GM19023 (cell line): ENCODE measurements around the gene RASSF1.

Experiments
- ATAC-seq: cut with Tn5 transposase; IDR thresholded peaks from one replicate; pipeline ENCODE4 v1.9.1; 2021; ENCODE audit warnings: mild to moderate bottlenecking, moderate library complexity; ENCODE audit not compliant: unreplicated experiment

The RASSF1 gene

DNA sequence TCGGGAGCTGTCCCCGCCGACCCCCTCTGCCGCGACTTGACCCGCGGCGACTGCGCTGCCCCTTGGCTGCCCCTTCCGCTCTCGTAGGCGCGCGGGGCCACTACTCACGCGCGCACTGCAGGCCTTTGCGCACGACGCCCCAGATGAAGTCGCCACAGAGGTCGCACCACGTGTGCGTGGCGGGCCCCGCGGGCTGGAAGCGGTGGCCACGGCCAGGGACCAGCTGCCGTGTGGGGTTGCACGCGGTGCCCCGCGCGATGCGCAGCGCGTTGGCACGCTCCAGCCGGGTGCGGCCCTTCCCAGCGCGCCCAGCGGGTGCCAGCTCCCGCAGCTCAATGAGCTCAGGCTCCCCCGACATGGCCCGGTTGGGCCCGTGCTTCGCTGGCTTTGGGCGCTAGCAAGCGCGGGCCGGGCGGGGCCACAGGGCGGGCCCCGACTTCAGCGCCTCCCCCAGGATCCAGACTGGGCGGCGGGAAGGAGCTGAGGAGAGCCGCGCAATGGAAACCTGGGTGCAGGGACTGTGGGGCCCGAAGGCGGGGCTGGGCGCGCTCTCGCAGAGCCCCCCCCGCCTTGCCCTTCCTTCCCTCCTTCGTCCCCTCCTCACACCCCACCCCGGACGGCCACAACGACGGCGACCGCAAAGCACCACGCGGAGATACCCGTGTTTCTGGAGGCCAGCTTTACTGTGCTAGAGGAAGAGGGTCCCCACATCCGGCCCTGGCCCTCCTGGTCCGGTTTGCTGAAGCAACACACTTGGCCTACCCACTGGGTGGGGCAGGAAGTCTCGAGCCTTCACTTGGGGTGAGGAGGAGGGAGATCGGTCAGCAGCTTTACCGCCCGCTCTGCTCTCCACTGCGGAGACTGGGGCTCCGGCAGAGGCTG lies at the start of gene RASSF1:
Gene RASSF1 (minus strand): TSS at position 389 of the 882 bp plus-strand sequence. CDS start 31 bp downstream, at position 358.
- no peak for ATAC-seq

DNA sequence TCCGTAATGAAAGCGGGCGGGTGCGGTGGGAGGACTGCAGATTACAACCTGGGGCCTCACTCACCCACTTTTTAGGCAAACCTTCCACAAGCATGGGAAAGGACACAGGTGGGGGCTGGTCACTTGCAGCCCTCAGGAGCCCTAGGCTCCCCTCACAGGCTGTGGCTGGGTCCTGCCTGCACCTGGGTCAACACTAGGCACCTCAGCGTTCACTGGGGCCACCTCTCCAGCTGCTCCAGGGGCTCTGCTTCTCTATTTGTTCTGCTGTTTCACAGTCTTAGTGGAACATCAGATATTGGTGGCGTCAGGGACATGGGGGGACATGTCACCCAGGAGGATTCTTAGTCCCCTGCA lies 48.8 kb upstream of the RASSF1 start:
- no peak for ATAC-seq

DNA sequence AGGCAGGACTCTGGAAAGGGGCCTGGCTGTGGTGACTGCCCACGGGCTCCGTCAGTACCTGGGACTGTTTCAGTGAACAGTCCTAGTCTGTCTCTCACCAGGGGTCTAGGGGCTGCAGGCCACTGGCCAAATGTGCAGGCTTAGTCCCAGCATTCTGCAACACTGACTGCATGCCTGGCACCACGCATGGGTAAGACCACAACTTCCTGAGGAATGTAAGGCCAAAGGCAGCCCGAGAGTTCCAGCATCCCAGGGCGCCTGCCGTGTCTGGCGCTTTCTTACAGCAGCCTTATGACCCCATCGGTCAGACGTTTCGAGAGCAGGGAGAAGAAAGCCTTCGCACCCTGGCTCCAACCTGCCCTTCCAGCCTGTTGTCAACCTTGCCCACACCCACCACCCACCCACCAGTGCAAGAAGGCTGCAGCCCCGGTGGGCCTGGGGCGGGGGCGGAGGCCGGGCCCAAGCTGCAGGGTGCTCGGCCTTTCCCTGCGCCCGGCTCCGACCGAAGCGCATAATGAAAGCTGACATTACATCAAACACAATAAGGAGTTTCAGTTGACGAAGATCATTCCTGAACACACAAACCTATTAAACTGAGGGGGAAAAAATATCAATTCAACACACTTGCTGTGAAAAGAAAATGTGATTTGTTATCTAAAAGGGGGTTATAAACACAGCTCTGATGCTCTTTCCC lies 48.2 kb upstream of the RASSF1 start:
- no peak for ATAC-seq

DNA sequence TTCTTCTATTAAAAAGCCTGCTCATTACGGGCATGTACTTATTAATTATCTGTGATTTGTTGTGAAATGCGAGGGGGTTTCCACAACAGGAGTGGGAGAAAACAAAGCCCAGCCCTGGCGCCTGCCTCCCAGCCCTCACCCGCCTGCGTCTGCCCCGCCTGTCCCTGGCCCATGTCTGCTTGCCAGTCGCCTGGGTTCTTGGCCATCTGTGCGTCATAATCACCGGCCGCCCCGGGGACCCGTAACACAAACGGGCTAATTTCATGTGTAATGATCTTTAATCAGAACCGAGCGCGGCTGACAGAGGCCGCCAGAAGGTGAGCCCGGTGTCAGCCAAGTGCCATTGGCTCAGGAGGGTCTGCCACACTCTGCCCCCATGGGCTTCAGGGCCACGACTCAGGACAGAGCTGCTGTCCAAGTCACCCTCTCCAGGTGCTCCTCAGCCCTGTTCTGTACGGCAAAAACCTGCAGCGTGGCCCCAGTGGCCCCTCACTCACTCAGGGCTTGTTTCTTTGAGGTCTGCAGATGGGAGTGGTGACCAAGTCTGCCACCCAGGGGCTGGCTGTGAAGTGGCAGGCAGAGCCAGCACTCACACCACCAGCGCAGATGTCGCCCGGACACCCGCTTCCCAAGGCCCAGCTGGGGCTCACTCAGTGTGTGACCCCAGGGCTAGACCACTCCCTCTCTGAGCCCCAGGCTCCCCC lies 47.5 kb upstream of the RASSF1 start:
- ATAC-seq = no peak

DNA sequence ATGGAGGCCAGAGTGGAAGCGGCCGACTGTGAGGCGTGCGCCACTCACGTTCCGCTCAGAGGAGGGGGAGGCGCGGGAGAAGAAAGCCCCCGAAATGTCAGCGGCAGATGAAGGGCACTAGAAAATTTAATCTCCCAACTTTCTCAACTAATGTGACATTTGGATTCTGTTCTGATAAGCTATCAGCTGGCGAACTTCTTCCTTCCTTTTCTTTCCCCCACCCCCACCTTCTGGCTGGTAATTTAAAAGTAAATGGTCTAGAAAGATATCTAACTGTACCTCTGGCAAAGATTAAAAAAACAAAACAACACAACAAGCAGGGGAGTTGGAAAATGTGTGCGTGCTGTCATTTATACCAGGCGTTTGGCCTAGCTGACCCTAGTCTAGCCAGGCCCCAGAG lies 45.1 kb upstream of the RASSF1 start:
- ATAC-seq = no peak

- ATAC-seq = no peak
Observed at GRCh38 chr3:50383750-50384149, 43.1 kb upstream of the RASSF1 start.

GRCh38 chr3:50382722-50383121 lies 42.1 kb upstream of the RASSF1 start:
- no peak for ATAC-seq

- ATAC-seq = no peak
Observed at GRCh38 chr3:50381383-50381782, 40.7 kb upstream of the RASSF1 start.

DNA sequence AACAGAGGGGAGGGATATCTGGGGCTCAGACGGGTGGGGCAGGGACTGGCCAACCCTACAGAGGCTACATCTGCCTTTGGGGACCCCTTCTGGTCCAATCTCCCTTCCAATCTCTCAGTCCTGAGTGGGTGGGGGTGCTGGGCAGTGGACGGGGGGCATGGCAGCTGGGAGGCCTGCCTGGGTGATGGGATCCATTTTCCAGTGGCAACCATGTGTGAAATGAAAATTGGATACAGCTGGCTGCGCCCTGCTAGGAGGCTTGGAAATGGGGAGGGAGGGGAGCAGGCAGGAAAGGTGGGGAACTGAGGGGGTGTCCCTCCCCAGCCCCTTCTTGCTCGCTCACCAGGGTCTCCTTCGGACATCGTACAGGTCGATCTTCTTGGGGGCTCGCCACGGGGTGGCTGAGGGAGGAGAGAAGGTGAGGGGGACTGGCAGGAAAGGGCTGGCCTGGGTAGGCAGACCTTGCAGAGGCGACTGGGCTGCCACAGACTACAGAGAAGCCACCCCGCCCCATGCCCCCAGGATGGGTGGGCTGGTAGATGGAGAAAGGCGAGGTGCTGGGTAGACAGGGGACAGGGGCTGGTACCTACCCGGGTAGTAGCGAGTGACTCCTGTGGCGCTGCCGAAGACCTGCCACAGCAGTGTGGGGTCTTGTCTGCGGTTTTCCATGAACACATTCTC lies 39.9 kb upstream of the RASSF1 start:
- no peak for ATAC-seq

GRCh38 chr3:50378757-50379156 lies 38.1 kb upstream of the RASSF1 start:
- no peak for ATAC-seq

GRCh38 chr3:50378024-50378423 lies 37.4 kb upstream of the RASSF1 start:
- ATAC-seq = no peak

DNA sequence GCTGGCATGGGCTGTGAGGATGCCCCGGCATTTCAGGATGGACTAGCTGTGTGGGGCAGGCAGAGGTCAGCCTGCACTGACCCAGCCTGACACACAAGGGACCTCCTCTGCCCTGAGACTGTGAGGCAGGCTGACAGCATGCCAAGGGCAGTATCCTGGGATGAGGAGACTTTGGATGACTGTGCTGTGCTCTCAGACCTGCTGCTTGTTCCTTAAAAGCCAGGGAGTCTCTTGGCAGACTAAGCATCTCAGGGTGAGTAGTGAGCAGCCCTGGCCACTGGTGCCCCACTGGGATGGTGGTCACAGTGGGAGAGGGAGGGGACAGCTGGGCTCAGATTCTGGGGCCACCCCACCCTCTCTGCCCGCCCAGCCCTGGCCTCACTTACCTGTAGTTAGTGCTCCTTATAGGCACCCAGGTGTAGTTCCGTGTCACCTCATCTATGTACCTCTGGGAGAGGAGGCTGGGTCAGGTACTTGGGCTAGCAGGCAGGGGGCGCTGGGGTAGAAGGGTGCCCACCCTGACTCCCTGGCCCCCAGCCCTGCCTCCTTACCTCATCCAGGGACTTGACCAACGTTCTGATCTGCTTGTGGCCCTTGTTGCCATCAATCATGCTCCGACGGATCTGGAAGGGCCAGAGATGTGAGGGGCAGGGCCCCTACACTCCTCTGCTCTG lies 34.8 kb upstream of the RASSF1 start:
- no peak for ATAC-seq

GRCh38 chr3:50374363-50375257 lies 34.0 kb upstream of the RASSF1 start:
- no peak for ATAC-seq

- no peak for ATAC-seq
Observed at GRCh38 chr3:50373146-50374051, 32.8 kb upstream of the RASSF1 start.

- ATAC-seq = no peak
Observed at GRCh38 chr3:50372349-50372748, 31.7 kb upstream of the RASSF1 start.

- ATAC-seq = no peak
Observed at GRCh38 chr3:50371133-50371685, 30.6 kb upstream of the RASSF1 start.

DNA sequence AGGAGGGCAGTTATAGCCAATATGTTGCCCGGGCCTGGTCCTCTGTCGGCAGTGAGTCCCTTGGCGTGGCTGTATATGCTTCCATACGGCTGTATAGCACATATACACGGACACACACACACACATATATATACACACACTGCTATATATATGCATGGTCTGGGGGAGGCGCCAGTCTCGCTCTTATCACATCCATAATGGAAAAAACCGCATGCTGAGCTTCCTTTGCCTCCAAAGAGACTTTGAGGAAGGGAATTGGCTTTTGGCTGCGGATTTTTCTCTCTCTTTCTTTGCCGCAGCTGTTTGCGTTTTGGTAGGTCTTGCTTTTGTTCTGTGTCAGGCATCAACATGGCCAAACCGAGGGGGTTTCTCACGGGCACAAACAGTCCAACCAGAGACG lies 30.0 kb upstream of the RASSF1 start:
- no peak for ATAC-seq

- no peak for ATAC-seq
Observed at GRCh38 chr3:50369012-50369670, 28.5 kb upstream of the RASSF1 start.
